HG02763 (cell line): Measurements from ENCODE around the gene AGT.

Experiments used
- ATAC-seq: cut with Tn5 transposase; IDR thresholded peaks from one replicate; pipeline ENCODE4 v1.9.1; 2021; ENCODE audit warnings: mild to moderate bottlenecking, moderate library complexity; ENCODE audit not compliant: unreplicated experiment

Gene AGT

GRCh38 chr1:230713915-230714764 is at the start of gene AGT:
TSS of gene AGT (minus strand) at chr1:230714122. CDS start at chr1:230710823, 3,299 bp downstream.
- no peak for ATAC-seq

GRCh38 chr1:230761443-230762167 is 47.7 kb upstream of the AGT start:
- no peak for ATAC-seq

GRCh38 chr1:230760360-230760827 is 46.5 kb upstream of the AGT start:
- ATAC-seq = no peak

- ATAC-seq = no peak
Observed at GRCh38 chr1:230759369-230760065, 45.6 kb upstream of the AGT start.

GRCh38 chr1:230758709-230759368 is 44.9 kb upstream of the AGT start:
- ATAC-seq = no peak

- ATAC-seq = no peak
Observed at GRCh38 chr1:230757856-230758708, 44.2 kb upstream of the AGT start.

- no peak for ATAC-seq
Observed at GRCh38 chr1:230754796-230755195, 40.9 kb upstream of the AGT start.

- ATAC-seq = peak; percentile 48
Observed at GRCh38 chr1:230753586-230754251, 39.8 kb upstream of the AGT start.

- no peak for ATAC-seq
Observed at GRCh38 chr1:230753191-230753585, 39.3 kb upstream of the AGT start.

- no peak for ATAC-seq
Observed at GRCh38 chr1:230752407-230752806, 38.5 kb upstream of the AGT start.

GRCh38 chr1:230750986-230751625 is 37.2 kb upstream of the AGT start:
- ATAC-seq = no peak

- ATAC-seq = no peak
Observed at GRCh38 chr1:230750576-230750975, 36.7 kb upstream of the AGT start.

GRCh38 chr1:230749635-230750034 is 35.7 kb upstream of the AGT start:
- ATAC-seq = no peak

- no peak for ATAC-seq
Observed at GRCh38 chr1:230749150-230749549, 35.2 kb upstream of the AGT start.

GRCh38 chr1:230747890-230748800 is 34.2 kb upstream of the AGT start:
- ATAC-seq = no peak

- no peak for ATAC-seq
Observed at GRCh38 chr1:230747127-230747730, 33.3 kb upstream of the AGT start, which contains the start of gene CAPN9. TSS of gene CAPN9 (plus strand) at chr1:230747388. CDS start at chr1:230747497, 109 bp downstream.

- no peak for ATAC-seq
Observed at GRCh38 chr1:230746617-230747016, 32.7 kb upstream of the AGT start.
